ENCODE data around the gene RTN4IP1.
"Not testable (repeated sequence)": the region's sequence is repeated elsewhere in the genome, so short reads cannot be mapped to it uniquely, and the experiment has no call there.

RTN4IP1 gene

DNA sequence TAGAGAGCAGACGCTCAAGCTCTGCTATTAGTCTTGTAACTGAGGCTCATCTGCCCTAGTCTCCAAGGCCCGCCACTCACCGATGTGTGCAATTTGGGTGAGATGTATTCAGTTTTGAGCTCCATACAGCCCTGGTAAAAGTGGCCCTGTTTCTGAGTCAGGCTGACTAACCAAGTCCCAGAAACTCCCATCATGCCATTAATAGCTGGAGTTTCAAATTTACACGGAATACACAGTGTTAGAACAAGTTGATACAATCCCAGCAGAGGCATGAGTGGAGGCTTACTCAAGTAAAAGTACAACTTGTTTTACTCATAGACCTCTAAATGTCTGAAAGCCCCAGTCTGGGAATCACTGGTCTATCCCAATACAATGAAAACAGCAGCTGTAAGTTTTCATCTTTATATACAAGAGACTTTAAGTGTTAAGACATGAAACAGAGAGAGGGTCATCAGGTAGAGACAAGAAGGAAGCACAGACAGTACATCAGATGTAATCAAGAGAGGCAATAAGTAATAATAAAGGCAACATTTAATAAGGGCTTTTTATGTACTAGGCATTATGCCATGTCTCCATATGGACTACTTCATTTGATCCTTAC lies 42.4 kb downstream of the RTN4IP1 start:
- DNase-seq (ENCODE audit: extremely low read depth in 1 of 2, low read depth in 1 of 2), result no peak

- no peak for DNase-seq (ENCODE audit: extremely low read depth in 1 of 2, low read depth in 1 of 2)
Measured at GRCh38 chr6:106581468-106581867, 47.8 kb downstream of the RTN4IP1 start.

GRCh38 chr6:106579281-106579680 lies 50.0 kb downstream of the RTN4IP1 start:
- no peak for DNase-seq (ENCODE audit: extremely low read depth in 1 of 2, low read depth in 1 of 2)

- no peak for DNase-seq (ENCODE audit: extremely low read depth in 1 of 2, low read depth in 1 of 2)
Measured at GRCh38 chr6:106574741-106575458, 54.4 kb downstream of the RTN4IP1 start.

DNA sequence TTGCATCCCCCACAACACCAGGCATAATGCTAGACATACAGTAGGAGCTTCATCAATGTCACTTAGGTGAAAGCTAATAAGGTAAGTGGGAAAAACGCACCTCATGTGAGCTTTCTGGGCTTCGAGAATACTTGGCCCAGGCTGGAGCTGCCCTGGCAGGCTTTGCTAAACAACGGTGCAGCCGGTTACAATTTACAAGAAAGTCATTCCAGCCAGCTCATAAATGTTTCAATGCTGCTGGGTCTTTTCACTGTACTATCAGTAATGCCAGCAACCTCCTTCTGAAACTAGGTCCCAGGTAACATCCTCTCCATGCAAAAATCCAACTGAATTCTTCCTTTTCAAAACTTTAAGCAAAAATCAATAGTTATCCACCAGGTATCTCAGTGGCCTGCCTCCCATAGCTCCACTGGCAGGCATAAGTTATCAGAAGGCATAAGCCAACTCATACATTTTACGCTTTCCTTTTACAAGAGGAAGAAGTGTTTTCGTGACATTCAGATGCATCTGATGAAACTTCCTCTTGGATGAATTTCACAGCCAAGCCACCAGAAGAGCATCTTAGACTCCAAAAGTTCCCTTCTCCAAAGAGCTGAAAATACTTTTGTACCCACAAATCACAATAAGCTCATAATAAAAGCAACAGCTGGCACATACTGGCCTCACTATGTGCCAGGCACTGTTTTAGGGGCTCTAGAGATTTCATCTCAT lies 56.3 kb downstream of the RTN4IP1 start:
- no peak for DNase-seq (ENCODE audit: extremely low read depth in 1 of 2, low read depth in 1 of 2)

DNA sequence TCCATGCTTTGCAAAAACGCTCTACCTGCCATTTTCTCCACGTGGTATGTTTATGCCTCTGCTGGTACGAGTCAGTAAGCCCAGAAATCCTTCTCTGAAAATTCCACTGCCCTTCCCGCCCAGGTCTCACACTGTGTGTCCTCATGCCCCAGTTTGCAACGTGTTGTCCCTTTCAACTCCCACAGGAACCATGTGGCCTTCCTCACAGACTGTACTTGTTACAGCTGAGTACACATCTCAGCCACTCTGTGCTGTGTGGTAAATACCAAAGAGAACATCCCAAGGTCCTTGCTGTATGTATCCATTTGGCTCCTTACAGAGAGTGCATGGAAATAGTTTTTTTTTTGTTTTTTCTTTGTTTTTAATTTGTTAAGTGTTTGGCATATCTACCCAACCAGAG lies 56.9 kb downstream of the RTN4IP1 start:
- no peak for DNase-seq (ENCODE audit: extremely low read depth in 1 of 2, low read depth in 1 of 2)

DNA sequence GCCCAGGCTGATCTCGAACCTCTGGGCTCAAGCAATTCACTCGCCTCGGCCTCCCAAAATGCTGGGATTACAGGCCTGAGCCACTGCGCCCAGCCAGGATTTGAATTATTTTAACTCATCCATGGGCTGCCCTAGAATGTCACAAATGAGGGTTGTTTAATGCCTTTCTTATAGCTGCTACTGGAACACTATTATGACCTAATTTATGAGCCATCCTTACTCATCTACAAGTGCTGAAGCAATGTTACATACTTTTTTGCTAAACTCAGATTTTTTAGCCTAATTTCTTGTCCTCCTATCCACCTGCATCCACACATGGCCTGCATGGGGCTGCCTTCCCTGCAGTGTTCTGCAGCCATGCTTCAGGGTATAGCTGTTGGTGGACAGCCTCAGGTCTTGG lies 59.9 kb downstream of the RTN4IP1 start:
- DNase-seq (ENCODE audit: extremely low read depth in 1 of 2, low read depth in 1 of 2), result no peak

DNA sequence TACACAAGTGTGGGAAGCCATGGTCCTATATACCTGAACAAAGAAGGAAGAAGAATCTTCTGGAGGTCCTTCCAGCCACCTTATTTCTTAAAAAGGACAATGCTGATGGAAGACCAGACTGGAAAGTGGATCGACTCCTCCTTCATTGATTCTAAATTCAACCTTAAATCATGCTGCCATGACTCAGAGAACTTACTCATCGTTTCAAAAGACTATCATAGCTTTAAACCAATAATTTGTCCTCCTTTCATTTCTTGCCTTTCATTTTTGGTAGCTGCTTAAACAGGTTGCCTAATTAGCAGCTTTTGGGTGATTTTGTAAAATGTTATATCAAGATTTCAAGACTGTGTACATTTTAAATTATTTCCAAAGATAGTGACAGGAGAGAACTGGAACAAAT lies 60.8 kb downstream of the RTN4IP1 start:
- no peak for DNase-seq (ENCODE audit: extremely low read depth in 1 of 2, low read depth in 1 of 2)

DNA sequence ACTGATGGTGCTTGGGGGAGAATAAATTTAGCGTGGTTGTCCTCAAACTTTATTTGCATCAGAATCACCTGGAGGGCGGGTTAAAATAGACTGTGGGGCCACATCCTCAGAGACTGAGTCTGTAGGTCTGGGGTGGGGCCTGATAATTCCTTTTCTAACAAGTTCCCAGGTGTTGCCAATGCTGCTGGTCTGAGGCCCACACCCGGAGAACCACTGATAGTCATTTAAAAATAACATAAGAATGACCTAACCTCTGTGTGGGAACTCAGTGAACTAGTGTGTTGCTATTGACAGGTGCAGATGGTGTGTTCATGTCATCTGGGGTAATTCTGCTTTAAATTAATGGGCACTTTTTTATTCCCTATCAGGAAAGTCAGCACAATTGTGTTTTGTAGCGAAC lies 64.8 kb downstream of the RTN4IP1 start:
- DNase-seq (ENCODE audit: extremely low read depth in 1 of 2, low read depth in 1 of 2), result no peak

GRCh38 chr6:106563614-106564013 lies 65.7 kb downstream of the RTN4IP1 start:
- DNase-seq (ENCODE audit: extremely low read depth in 1 of 2, low read depth in 1 of 2), result no peak

GRCh38 chr6:106561686-106562405 lies 67.5 kb downstream of the RTN4IP1 start:
- no peak for DNase-seq (ENCODE audit: extremely low read depth in 1 of 2, low read depth in 1 of 2)

GRCh38 chr6:106560996-106561685 lies 68.2 kb downstream of the RTN4IP1 start:
- no peak for DNase-seq (ENCODE audit: extremely low read depth in 1 of 2, low read depth in 1 of 2)

- not testable (repeated sequence) for DNase-seq (ENCODE audit: extremely low read depth in 1 of 2, low read depth in 1 of 2)
Measured at GRCh38 chr6:106559659-106560058, 69.6 kb downstream of the RTN4IP1 start.

DNA sequence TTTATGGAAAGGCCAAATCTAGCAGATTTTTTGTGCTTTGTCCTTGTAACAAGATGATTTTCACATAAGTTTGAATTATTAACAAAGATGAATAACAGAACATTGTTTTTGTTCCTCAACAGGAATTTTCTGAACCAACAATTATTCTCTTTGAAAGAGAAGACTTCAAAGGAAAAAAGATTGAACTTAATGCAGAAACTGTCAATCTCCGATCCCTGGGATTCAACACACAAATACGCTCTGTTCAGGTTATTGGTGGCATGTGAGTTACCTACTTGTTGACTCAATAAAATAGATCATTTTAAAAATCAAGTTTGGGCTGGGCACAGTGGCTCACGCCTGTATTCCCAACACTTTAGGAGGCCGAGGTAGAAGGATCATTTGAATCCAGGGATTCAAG lies 70.9 kb downstream of the RTN4IP1 start:
- DNase-seq (ENCODE audit: extremely low read depth in 1 of 2, low read depth in 1 of 2), result no peak

GRCh38 chr6:106557837-106558236 lies 71.5 kb downstream of the RTN4IP1 start:
- no peak for DNase-seq (ENCODE audit: extremely low read depth in 1 of 2, low read depth in 1 of 2)

GRCh38 chr6:106556368-106556960 lies 72.8 kb downstream of the RTN4IP1 start:
- no peak for DNase-seq (ENCODE audit: extremely low read depth in 1 of 2, low read depth in 1 of 2)

GRCh38 chr6:106555767-106556166 lies 73.5 kb downstream of the RTN4IP1 start:
- no peak for DNase-seq (ENCODE audit: extremely low read depth in 1 of 2, low read depth in 1 of 2)

DNA sequence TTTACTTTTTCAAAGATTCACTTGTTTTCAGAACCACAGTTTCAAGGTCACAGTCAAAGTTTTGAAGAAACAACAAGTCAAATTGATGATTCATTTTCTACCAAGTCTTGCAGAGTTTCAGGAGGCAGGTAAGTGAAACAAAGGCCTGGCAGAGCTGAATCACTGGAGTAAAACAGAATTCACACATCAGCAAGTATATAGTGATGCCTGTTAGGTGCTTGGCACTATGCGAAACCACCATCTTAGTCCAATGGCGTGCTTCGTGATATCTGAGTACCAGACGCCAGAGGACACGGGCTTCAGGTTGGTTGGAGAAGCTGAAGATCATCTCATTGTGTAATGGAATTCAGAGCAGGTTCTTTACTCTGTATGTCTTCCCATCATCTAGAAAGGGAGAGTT lies 75.9 kb downstream of the RTN4IP1 start:
- no peak for DNase-seq (ENCODE audit: extremely low read depth in 1 of 2, low read depth in 1 of 2)

GRCh38 chr6:106551155-106551554 lies 78.1 kb downstream of the RTN4IP1 start:
- DNase-seq (ENCODE audit: extremely low read depth in 1 of 2, low read depth in 1 of 2), result no peak

- no peak for DNase-seq (ENCODE audit: extremely low read depth in 1 of 2, low read depth in 1 of 2)
Measured at GRCh38 chr6:106549521-106549920, 79.8 kb downstream of the RTN4IP1 start.

Data from activated CD8-positive, alpha-beta memory T cell treated with anti-CD3 and anti-CD28 coated beads for 1 hour (primary cell).